Neural progenitor cell (in vitro differentiated cells): ENCODE results near the gene MPPED1.

Experiments used
- CTCF ChIP-seq: fragments of 200-600 bp; sonication (generic); IDR thresholded peaks from 2 replicates; pipeline ENCODE4 v1.5.1; 2017; ENCODE audit warnings: antibody characterized with exemption, mild to moderate bottlenecking
- EZH2 ChIP-seq: fragments of 200-600 bp; sonication (generic); IDR thresholded peaks from 2 replicates; pipeline ENCODE4 v1.6.1; 2017; ENCODE audit warnings: antibody characterized with exemption, mild to moderate bottlenecking, moderate library complexity
- EZH2phosphoT487 ChIP-seq: fragments of 200-600 bp; sonication (generic); IDR thresholded peaks from 2 replicates; pipeline ENCODE4 v1.6.1; 2017; ENCODE audit warnings: antibody characterized with exemption

GRCh38 chr22:43443152-43443471, 31.3 kb downstream of the MPPED1 start:
- TF ChIP-seq CTCF = no peak
- TF ChIP-seq EZH2 = no peak
- TF ChIP-seq EZH2phosphoT487 = no peak
